Measurements from ENCODE around the gene GLI3.

- no peak for TF ChIP-seq EZH2 (IDR thresholded peaks at IDR 0.05; ENCODE audit: low read length, missing control alignments)
- TF ChIP-seq CTCF (conservative IDR thresholded peaks at IDR 0.05 in 1 of 2, IDR thresholded peaks at IDR 0.05 in 1 of 2; ENCODE audit: low read depth in 1 of 2, low read length in 2 of 2) = no peak
Measured at GRCh38 chr7:42159130-42159529, 77.9 kb downstream of the GLI3 start.

Measured in fibroblast of lung (primary cell).